C4-2B (cell line): ENCODE data around the gene NRP2.

Source experiments
- H3K27ac ChIP-seq: fragments of 450-650 bp; 2 replicates; pipeline ENCODE4 v1.5.1; 2017
- CTCF ChIP-seq: fragments of 450-650 bp; conservative IDR thresholded peaks from 2 replicates; pipeline ENCODE4 v1.5.1; 2017; ENCODE audit warnings: mild to moderate bottlenecking
- ZFX ChIP-seq: fragments of 450-650 bp; IDR thresholded peaks from 2 replicates; pipeline ENCODE4 v1.6.1; 2017

The NRP2 gene

GRCh38 chr2:205776139-205776538 is 93.8 kb downstream of the NRP2 start:
- TF ChIP-seq CTCF (peak; percentile 87), ZFX (no peak)
- H3K27ac ChIP-seq = no peak overlapping the region

- TF ChIP-seq CTCF = no peak
- no peak for TF ChIP-seq ZFX
- H3K27ac ChIP-seq = no peak overlapping the region
Measured at GRCh38 chr2:205776720-205777119, 94.4 kb downstream of the NRP2 start.

- H3K27ac ChIP-seq = no peak overlapping the region
- TF ChIP-seq ZFX = no peak
- no peak for TF ChIP-seq CTCF
Measured at GRCh38 chr2:205778356-205778755, 96.1 kb downstream of the NRP2 start.

- TF ChIP-seq ZFX (no peak), CTCF (no peak)
- no peak overlapping the region for H3K27ac ChIP-seq
Measured at GRCh38 chr2:205780645-205781044, 98.3 kb downstream of the NRP2 start.

GRCh38 chr2:205781244-205781931 is 99.1 kb downstream of the NRP2 start:
- TF ChIP-seq CTCF = no peak
- TF ChIP-seq ZFX = no peak
- no peak overlapping the region for H3K27ac ChIP-seq

- no peak overlapping the region for H3K27ac ChIP-seq
- TF ChIP-seq CTCF (no peak), ZFX (no peak)
Measured at GRCh38 chr2:205782941-205783340, 100.6 kb downstream of the NRP2 start.

GRCh38 chr2:205783872-205784499 is 101.7 kb downstream of the NRP2 start:
- no peak for TF ChIP-seq CTCF
- TF ChIP-seq ZFX = no peak
- no peak overlapping the region for H3K27ac ChIP-seq
